Mucosa of descending colon (tissue), 3 donors: ENCODE measurements around the gene ST3GAL4. TPM values are rescaled to one million over a fixed set of nuclear protein-coding genes. Genes with fewer than 3 reads are reported as not detected.

Experiments
- ATAC-seq: fragments of 200-7000 bp; cut with Tn5 transposase; one replicate; pipeline ENCODE4 v1.9.1; 2020; ENCODE audit warnings: mild to moderate bottlenecking, moderate library complexity
- DNase-seq, 3 donors: peaks; one replicate each; pipeline ENCODE4 v3.0.0-alpha.2; 2020
- H3K36me3 ChIP-seq: fragments of 200-600 bp; one replicate; pipeline ENCODE4 v1.8.0; 2021; ENCODE audit warnings: low read depth, mild to moderate bottlenecking
- H3K4me1 ChIP-seq: fragments of 200-600 bp; one replicate; pipeline ENCODE4 v1.8.0; 2021; ENCODE audit warnings: low read depth, mild to moderate bottlenecking
- H3K4me3 ChIP-seq: fragments of 200-600 bp; one replicate; pipeline ENCODE4 v1.8.0; 2021; ENCODE audit warnings: mild to moderate bottlenecking
- H3K9me3 ChIP-seq: fragments of 200-600 bp; one replicate; pipeline ENCODE4 v1.8.0; 2021; ENCODE audit warnings: mild to moderate bottlenecking
- intact Hi-C, 2 donors: fragments of 100-400 bp; cut with DNase I in 1 of 2; cut with micrococcal nuclease in 1 of 2; formaldehyde crosslinking; loops; one replicate each; pipeline versions ENCODE4 v1.11.0 to v1.11.1; 2022; cut with DNase I, micrococcal nuclease
- total RNA-seq, 3 donors: library from RNA; stranded (reverse); fragmentation: NEBNext Ultra II Directional in 2 of 3; extraction: Animal tissue kit (Norgen Biotek cat#: 25700) in 2 of 3; gene quantifications; one replicate each; pipeline versions ENCODE4 v1.2.1 to v1.2.4, GENCODE V29; 2021 to 2023
- TF ChIP-seq, protein P1 (sequence below): fragments of 200-600 bp; IDR thresholded peaks from one replicate; pipeline ENCODE4 v1.8.0; 2022; ENCODE audit warnings: antibody characterized with exemption, mild to moderate bottlenecking
- donor health status: DM: no; HTN: no; CAD: no; lungs with moderate emphysema.
- donor health status: DM: no; HTN: no; CAD: no.
- donor health status: DM: no; HTN: yes; CAD: no.

Gene ST3GAL4
- total RNA-seq, 3 donors from 2014 or later: 94.7 to 460 (median 217) TPM

DNA sequence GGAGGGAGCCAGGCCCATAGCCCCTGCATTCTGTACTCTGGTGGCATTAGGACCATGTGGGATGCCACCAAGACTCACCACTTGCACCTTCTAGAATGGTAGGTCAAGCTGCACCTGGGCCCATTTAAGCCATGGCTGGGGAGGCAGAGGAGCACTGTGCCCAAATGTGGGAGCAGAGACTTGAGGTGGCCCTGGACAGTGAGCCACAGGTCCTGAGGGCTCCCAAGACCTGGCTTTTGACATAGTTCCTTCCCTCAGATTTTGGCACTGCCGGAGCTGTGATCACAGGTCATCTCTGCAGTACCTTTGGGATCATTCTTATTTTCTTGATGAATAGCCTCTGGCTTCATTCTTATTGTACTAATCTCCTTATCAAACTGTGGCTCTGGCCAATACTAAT is 43.2 kb downstream of the ST3GAL4 start:
- ATAC-seq (no peak), DNase-seq (no peak)
- Histone ChIP-seq H3K9me3 (peaks cover 5% of the 10 kb centered on the region), H3K4me1 (peaks cover 5% of the 10 kb centered on the region), H3K36me3 (no peaks in the 10 kb centered on the region), H3K4me3 (no peak overlapping the region)
- TF ChIP-seq, protein P1, sequence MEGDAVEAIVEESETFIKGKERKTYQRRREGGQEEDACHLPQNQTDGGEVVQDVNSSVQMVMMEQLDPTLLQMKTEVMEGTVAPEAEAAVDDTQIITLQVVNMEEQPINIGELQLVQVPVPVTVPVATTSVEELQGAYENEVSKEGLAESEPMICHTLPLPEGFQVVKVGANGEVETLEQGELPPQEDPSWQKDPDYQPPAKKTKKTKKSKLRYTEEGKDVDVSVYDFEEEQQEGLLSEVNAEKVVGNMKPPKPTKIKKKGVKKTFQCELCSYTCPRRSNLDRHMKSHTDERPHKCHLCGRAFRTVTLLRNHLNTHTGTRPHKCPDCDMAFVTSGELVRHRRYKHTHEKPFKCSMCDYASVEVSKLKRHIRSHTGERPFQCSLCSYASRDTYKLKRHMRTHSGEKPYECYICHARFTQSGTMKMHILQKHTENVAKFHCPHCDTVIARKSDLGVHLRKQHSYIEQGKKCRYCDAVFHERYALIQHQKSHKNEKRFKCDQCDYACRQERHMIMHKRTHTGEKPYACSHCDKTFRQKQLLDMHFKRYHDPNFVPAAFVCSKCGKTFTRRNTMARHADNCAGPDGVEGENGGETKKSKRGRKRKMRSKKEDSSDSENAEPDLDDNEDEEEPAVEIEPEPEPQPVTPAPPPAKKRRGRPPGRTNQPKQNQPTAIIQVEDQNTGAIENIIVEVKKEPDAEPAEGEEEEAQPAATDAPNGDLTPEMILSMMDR: no peak
- intact Hi-C loops: no loop called here

DNA sequence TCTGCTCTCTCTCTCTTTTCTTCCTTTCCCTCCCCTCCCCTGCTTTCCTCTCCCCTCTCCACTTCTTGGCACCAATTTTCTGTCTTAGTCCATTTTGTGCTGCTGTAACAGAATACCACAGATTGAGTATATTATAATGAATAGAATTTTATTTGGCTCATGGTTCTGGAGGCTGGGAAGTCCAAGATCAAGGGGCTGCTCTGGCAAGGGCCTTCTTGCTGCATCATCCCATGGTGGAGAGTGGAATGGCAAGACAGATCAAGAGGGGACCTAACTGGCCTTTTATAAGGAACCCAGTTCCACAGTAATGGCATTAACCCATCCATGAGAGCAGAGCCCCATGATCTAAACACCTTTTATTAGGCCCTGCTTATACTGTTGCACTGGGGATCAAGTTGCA is 44.5 kb downstream of the ST3GAL4 start:
- H3K36me3 ChIP-seq: no peaks in the 10 kb centered on the region
- H3K9me3 ChIP-seq: peaks cover 5% of the 10 kb centered on the region
- peaks cover 8% of the 10 kb centered on the region for H3K4me1 ChIP-seq
- DNase-seq (no peak), ATAC-seq (no peak)
- H3K4me3 ChIP-seq: no peak overlapping the region
- intact Hi-C loops: no loop called here
- TF ChIP-seq, protein P1: no peak

DNA sequence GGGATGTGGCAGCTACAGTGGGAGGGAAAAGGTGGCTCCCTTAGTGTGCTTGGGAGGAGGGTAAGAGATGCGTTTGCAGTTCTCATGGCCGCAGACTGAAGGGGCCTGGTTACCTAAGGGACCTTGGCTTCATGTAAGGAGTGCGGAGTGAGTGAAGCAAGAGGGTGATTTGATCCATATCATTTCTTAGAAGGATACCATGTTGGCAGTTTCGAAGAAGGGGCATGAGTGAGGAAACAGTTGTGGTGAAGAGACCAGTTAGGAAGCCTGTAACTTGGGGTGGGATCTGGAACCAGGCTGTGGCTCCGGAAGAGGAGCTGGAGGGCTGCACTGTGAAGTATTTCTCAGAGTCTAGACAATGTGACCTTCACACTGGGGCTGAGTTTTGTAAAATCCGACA is 45.0 kb downstream of the ST3GAL4 start:
- intact Hi-C loops: no loop called here
- Histone ChIP-seq H3K4me3 (no peak overlapping the region), H3K9me3 (peaks cover 5% of the 10 kb centered on the region), H3K4me1 (peaks cover 12% of the 10 kb centered on the region), H3K36me3 (no peaks in the 10 kb centered on the region)
- TF ChIP-seq, protein P1: no peak
- ATAC-seq: no peak
- DNase-seq: no peak

DNA sequence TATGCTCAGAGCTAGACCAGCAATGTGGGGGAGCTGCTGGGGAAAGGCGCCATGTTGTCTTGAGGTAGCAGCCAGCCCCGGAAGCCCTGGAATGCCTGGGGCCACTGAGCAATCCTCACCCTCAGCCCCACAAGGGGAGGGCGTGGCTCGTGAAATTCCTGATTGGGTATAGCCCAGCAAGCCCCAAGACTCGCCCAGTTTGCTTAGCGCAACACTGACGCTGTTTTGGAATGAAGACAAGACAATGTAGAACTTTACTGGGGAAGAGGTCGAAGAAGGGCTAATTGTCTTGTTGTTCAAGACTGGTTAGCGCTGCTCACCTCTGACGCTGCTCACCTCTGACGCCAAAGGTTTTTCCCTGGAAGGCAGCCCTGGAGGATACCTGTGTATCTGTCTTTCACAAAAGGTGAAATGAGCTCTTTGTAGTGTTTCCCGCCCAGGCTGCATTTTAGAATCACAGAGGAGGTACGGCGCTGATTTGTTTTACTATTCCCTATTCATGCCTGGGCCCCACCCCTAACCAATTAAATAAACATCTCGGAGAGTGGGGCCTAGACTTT is 47.6 kb downstream of the ST3GAL4 start:
- peak; percentile 76 for ATAC-seq
- intact Hi-C loops: no loop called here
- Histone ChIP-seq H3K4me3 (no peak overlapping the region), H3K9me3 (peaks cover 5% of the 10 kb centered on the region), H3K4me1 (peaks cover 16% of the 10 kb centered on the region), H3K36me3 (no peaks in the 10 kb centered on the region)
- DNase-seq: peak; percentile 85 to 87 (median 85)
- TF ChIP-seq, protein P1: no peak

GRCh38 chr11:126403658-126404057 is 48.2 kb downstream of the ST3GAL4 start:
- Histone ChIP-seq H3K4me1 (peaks cover 16% of the 10 kb centered on the region), H3K36me3 (no peaks in the 10 kb centered on the region), H3K4me3 (no peak overlapping the region), H3K9me3 (peaks cover 5% of the 10 kb centered on the region)
- ATAC-seq (no peak), DNase-seq (no peak)
- TF ChIP-seq, protein P1: no peak
- intact Hi-C loops: no loop called here

DNA sequence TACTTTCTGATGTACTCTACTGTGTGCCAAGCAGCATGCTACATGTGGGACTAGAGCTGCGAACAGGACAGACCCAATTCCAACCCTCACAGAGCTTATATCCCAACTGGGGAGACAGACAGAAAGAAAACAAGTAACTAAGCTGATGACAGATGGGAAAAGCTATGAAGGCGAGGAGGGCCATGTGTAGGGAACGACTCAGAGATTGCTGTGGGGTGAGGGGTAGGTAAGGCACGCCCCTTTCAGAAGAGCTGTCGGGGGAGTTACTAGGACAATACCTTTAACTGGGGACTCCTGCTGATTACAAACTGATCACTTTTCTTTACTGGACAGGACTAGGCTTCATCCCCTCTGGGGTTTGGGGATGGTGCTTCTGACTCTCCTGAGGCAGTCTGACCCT is 48.9 kb downstream of the ST3GAL4 start:
- TF ChIP-seq, protein P1: no peak
- H3K9me3 ChIP-seq: peaks cover 5% of the 10 kb centered on the region
- intact Hi-C loops: no loop called here
- no peaks in the 10 kb centered on the region for H3K36me3 ChIP-seq
- DNase-seq (no peak), ATAC-seq (no peak)
- H3K4me1 ChIP-seq: peaks cover 16% of the 10 kb centered on the region
- no peak overlapping the region for H3K4me3 ChIP-seq
